IPS-20b (cell line): ENCODE data around the gene PLXNA1.
A peak's percentile ranks its signal among the peaks of the same experiment; 100 is the strongest.

Source experiments
- H3K27ac ChIP-seq: one replicate; pipeline ENCODE4 v1.5.1; 2013; ENCODE audit warnings: low read length
- H3K27me3 ChIP-seq: 2 replicates; pipeline ENCODE4 v1.6.1; 2013; ENCODE audit warnings: mild to moderate bottlenecking, low read length, inconsistent platforms; ENCODE audit not compliant: insufficient read depth
- H3K36me3 ChIP-seq: 2 replicates; pipeline ENCODE4 v1.6.1; 2013; ENCODE audit warnings: low read depth, mild to moderate bottlenecking, inconsistent platforms, low read length, moderate library complexity; ENCODE audit not compliant: insufficient read depth
- H3K4me1 ChIP-seq: 2 replicates; pipeline ENCODE4 v1.6.1; 2013; ENCODE audit warnings: mild to moderate bottlenecking, control low read depth, inconsistent platforms, low read length, moderate library complexity; ENCODE audit not compliant: insufficient read depth
- H3K4me3 ChIP-seq: 2 replicates; pipeline ENCODE4 v1.5.1; 2013; ENCODE audit warnings: mild to moderate bottlenecking, low read length, inconsistent platforms
- H3K9ac ChIP-seq: 2 replicates; pipeline ENCODE4 v1.6.1; 2013; ENCODE audit warnings: low read depth, mild to moderate bottlenecking, inconsistent platforms, low read length, moderate library complexity
- H3K9me3 ChIP-seq: 2 replicates; pipeline ENCODE4 v1.6.1; 2013; ENCODE audit warnings: mild to moderate bottlenecking, low read depth, low read length, inconsistent platforms; ENCODE audit not compliant: insufficient read depth

The PLXNA1 gene

DNA sequence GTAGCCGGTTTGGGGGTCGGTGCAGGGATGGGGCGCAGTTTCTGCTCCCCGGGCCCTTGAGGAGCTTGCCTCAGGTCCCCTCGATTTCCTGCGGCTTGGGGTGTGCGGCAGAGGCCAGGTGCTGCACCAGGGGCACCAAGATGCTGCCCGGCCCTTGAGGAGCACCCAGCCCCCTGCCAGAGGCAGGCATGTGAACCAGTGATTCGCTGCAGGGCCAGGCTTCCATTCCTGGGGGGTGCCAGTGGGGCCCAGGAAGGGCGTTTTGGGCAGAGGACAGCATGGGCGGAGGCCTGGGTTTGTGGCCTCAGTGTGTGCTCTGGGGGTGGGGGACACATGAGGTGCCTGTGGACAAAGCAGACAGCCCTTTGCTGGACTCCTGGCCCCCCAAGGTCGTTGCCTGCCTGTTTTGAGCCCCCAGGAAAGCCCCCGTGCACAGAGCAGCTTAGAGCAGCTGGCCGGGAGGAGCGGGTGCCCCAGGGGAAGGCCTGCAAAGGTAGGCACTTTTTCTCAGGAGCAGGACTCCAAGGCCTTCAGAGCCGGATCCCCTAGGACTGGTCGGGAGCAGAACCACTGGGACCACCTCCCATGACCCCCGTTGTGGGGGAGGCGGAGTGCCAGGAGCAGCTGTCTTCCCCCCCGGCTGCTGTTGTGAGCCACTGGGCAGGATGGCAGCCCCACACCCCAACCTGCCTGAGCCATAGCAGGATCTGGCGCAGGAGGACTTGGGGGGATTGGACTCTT, 1.6 kb downstream of the PLXNA1 start:
- H3K36me3 ChIP-seq: peaks cover 8% of the 10 kb centered on the region
- H3K9me3 ChIP-seq: no peaks in the 10 kb centered on the region
- peaks cover 25% of the 10 kb centered on the region for H3K27me3 ChIP-seq
- H3K27ac ChIP-seq: no peak overlapping the region
- peaks cover 3% of the 10 kb centered on the region; the same call in 1 of the 2 replicates for H3K4me1 ChIP-seq
- H3K9ac ChIP-seq: no peak overlapping the region; the same call in 1 of the 2 replicates
- H3K4me3 ChIP-seq: peak overlapping the region; percentile 64

DNA sequence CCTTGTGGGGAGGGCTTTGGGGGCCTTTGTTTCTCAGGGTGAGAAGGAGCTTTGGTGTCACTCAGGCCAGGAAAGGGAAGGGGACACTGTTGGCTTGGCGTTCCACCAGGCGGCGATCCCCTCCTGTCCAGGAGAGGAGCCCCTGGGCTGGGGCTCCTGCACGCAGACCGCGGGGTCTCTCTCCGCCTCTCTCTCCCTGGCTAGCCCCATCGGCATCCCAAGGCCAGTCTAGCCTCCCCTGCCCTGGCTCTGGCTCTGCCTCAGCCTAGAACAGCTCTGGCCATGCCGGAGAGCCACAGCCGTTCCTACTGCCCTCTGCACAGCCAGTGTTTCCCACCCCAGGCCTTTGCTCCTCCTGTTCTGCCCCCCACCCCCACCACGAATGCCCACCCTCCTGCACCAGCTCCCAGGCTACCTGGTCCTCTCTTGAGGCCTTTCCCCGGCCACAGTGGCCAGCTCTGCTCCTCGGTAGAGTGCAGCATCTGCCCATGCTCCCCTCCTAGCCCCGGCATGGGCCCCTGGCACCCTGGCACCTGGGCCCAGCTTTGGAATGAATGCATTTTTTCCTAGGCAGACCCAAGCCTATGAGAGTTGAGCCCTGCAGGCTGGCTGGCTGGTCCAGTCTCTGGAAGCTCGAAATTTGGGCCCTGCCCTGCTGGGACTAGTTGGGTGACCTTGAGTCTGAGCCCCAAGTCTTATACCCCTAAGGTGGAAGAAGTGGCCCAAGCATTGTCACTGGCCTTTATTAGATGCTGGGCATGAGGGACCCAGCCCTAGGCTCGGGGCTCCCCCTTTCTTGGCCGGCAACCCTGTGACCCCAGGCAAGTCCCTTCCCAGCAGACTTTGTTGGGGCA, 2.4 kb downstream of the PLXNA1 start:
- peaks cover 3% of the 10 kb centered on the region; the same call in 1 of the 2 replicates for H3K4me1 ChIP-seq
- H3K9ac ChIP-seq: no peak overlapping the region
- peaks cover 18% of the 10 kb centered on the region for H3K27me3 ChIP-seq
- no peak overlapping the region for H3K27ac ChIP-seq
- H3K4me3 ChIP-seq: no peak overlapping the region
- H3K36me3 ChIP-seq: peaks cover 16% of the 10 kb centered on the region
- H3K9me3 ChIP-seq: no peaks in the 10 kb centered on the region

DNA sequence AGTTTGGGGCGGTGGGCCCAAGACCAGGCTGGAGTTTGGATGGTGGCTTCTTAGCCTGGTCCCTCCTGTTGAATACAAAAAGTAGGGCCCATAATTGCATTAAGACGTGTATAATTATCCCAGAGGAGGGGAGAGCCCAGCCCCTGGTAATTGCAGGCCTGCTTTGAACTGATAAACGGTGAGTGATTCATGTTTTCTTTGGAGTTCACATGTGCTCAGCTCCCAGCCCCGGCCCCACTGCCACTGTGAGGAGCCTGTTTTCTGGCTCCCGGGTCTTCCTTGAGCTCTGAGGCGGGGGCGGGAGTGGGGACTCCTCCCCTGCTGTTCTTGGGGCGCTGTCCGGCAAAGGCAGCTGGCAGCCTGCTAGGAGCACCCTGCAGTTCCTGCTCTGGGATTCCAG, 3.1 kb downstream of the PLXNA1 start:
- Histone ChIP-seq H3K36me3 (peaks cover 16% of the 10 kb centered on the region), H3K9ac (no peak overlapping the region), H3K4me1 (peaks cover 3% of the 10 kb centered on the region; the same call in 1 of the 2 replicates), H3K27me3 (peaks cover 12% of the 10 kb centered on the region), H3K27ac (no peak overlapping the region), H3K9me3 (no peaks in the 10 kb centered on the region), H3K4me3 (no peak overlapping the region)

DNA sequence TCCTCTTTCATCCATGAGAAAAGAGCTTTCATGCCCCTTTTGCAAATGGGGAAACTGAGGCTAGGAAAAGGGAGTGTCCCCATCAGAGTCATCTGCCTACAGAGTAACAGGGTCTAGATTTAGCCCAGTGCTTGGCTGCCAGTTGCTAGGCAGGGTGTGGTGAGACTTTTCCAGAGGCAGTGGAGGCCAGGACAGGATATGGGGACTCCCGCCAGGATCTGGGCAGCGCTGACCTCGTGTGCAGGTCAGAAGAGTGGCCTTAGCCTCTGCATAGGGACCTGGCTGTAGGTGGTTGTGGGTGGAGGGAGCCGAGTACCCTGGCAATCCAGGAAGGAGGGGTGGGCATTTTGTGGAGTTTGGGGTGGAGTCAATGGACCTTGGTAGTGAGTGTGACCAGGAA, 4.2 kb downstream of the PLXNA1 start:
- Histone ChIP-seq H3K4me3 (no peak overlapping the region), H3K27ac (no peak overlapping the region), H3K4me1 (peaks cover 3% of the 10 kb centered on the region; the same call in 1 of the 2 replicates), H3K36me3 (peaks cover 20% of the 10 kb centered on the region), H3K27me3 (peaks cover 1% of the 10 kb centered on the region), H3K9ac (no peak overlapping the region), H3K9me3 (no peaks in the 10 kb centered on the region)

DNA sequence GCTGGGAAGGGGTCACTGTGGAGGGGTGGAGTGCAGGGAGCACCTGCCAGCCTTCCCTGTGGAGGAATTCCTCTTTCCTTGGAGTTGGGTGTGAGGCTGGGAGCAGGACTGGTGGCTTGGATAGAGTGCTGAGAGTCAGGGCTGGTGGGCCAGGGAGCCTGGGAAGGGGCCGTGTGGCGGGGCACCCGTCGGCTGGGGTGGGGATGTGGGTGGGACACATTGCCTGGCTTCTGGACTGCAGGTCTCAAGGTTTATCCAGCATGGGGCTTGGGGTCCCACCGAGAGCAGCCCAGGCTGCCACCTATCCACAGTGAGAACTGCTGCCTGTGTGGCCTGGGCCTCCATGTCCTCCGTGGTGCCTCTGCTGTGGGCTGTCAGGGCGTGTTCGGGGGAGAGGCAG, 4.7 kb downstream of the PLXNA1 start:
- no peak overlapping the region for H3K4me3 ChIP-seq
- H3K27me3 ChIP-seq: no peaks in the 10 kb centered on the region
- H3K9ac ChIP-seq: no peak overlapping the region
- H3K4me1 ChIP-seq: peaks cover 3% of the 10 kb centered on the region; the same call in 1 of the 2 replicates
- H3K27ac ChIP-seq: no peak overlapping the region
- H3K36me3 ChIP-seq: peaks cover 20% of the 10 kb centered on the region
- H3K9me3 ChIP-seq: no peaks in the 10 kb centered on the region

DNA sequence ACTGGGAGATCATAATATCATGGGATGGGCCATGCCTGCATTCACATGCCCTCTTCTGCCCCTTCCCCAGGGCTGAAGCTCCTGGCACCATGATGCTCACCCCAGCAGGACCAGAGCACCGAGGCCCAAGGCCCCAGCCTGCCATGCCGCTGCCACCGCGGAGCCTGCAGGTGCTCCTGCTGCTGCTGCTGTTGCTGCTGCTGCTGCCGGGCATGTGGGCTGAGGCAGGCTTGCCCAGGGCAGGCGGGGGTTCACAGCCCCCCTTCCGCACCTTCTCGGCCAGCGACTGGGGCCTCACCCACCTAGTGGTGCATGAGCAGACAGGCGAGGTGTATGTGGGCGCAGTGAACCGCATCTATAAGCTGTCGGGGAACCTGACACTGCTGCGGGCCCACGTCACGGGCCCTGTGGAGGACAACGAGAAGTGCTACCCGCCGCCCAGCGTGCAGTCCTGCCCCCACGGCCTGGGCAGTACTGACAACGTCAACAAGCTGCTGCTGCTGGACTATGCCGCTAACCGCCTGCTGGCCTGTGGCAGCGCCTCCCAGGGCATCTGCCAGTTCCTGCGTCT, 5.6 kb downstream of the PLXNA1 start:
- no peak overlapping the region for H3K4me3 ChIP-seq
- H3K4me1 ChIP-seq: peaks cover 3% of the 10 kb centered on the region; the same call in 1 of the 2 replicates
- H3K9me3 ChIP-seq: no peaks in the 10 kb centered on the region
- H3K9ac ChIP-seq: no peak overlapping the region
- peaks cover 20% of the 10 kb centered on the region for H3K36me3 ChIP-seq
- H3K27me3 ChIP-seq: no peaks in the 10 kb centered on the region
- H3K27ac ChIP-seq: no peak overlapping the region

DNA sequence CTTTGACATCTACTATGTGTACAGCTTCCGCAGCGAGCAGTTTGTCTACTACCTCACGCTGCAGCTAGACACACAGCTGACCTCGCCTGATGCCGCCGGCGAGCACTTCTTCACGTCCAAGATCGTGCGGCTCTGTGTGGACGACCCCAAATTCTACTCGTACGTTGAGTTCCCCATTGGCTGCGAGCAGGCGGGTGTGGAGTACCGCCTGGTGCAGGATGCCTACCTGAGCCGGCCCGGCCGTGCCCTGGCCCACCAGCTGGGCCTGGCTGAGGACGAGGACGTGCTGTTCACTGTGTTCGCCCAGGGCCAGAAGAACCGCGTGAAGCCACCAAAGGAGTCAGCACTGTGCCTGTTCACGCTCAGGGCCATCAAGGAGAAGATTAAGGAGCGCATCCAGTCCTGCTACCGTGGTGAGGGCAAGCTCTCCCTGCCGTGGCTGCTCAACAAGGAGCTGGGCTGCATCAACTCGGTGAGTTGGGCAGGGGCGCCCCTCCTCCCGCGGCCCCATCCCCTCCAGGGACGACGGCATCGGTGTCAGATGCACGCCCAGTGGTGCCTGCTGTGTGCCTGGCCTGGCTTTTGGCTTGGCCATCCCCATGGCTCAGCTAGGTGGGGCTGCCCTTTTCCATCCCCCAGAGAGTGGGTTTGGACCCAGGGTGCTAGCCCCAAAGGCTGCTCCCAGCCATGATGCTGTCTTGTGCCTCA, 6.6 kb downstream of the PLXNA1 start:
- H3K27me3 ChIP-seq: no peaks in the 10 kb centered on the region
- no peak overlapping the region for H3K4me3 ChIP-seq
- no peak overlapping the region for H3K9ac ChIP-seq
- H3K9me3 ChIP-seq: no peaks in the 10 kb centered on the region
- peaks cover 2% of the 10 kb centered on the region; the same call in 1 of the 2 replicates for H3K4me1 ChIP-seq
- H3K27ac ChIP-seq: no peak overlapping the region
- H3K36me3 ChIP-seq: peaks cover 20% of the 10 kb centered on the region

DNA sequence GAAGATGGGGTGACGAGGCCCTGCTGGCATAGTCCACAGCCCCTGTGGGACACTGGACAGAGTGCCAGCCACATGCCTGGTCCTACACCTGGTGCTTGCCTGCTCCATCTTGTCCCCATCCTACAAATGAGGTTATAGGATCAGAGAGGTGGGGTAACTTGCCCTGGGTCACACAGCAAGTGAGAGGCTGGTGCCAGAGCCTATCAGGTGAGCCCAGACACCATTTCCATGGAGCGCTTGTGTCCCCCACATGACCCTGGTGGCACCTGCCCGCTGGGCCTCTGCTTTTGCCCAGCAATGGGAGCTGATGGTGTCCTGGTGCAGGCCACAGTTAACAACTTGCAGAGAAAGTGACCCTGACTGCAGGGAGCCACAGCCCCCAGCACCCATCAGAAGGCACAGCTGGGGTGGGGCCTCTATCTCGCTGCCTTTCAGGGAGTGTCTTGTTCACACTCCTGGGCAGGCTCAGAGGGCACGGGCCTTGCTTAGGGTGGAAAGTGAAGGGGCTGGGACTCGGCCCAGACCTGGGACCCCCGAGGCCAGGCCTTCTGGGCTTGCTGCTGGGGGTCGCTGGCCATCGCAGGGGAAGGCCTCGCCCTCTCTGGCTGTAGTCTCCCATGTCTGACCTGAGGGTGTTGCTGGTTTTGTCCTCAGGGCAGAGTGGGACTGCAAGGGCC, 7.2 kb downstream of the PLXNA1 start:
- H3K9ac ChIP-seq: no peak overlapping the region
- H3K36me3 ChIP-seq: peaks cover 20% of the 10 kb centered on the region

DNA sequence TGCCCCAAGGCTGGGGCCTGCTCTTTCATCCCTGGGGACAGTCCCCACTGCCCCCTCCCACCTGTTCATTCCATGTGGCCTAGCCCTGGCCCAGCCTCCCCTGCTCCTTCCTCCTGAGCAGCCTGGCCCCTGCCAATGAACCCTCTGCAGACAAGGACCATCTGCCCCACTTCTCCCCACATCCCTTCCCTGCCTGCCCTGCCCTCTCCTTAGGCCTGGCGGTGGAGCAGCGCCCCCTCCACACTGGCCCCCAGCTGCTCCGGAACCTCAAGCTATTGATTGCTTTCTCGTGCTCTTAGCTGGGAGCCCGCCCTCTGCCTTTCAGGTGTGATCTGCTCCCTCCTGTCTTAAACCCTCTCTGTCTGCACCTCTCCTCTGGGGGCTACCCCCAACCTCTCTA, 8.0 kb downstream of the PLXNA1 start:
- H3K27ac ChIP-seq: no peak overlapping the region
- peaks cover 20% of the 10 kb centered on the region for H3K36me3 ChIP-seq
- no peak overlapping the region for H3K9ac ChIP-seq
- no peaks in the 10 kb centered on the region for H3K9me3 ChIP-seq
- H3K4me1 ChIP-seq: no peaks in the 10 kb centered on the region
- H3K27me3 ChIP-seq: no peaks in the 10 kb centered on the region
- no peak overlapping the region for H3K4me3 ChIP-seq

More for the DNA sequence above, 7.2 kb downstream of the PLXNA1 start:
- H3K4me3 ChIP-seq: no peak overlapping the region
- no peaks in the 10 kb centered on the region for H3K4me1 ChIP-seq
- no peaks in the 10 kb centered on the region for H3K9me3 ChIP-seq
- H3K27me3 ChIP-seq: no peaks in the 10 kb centered on the region
- no peak overlapping the region for H3K27ac ChIP-seq

DNA sequence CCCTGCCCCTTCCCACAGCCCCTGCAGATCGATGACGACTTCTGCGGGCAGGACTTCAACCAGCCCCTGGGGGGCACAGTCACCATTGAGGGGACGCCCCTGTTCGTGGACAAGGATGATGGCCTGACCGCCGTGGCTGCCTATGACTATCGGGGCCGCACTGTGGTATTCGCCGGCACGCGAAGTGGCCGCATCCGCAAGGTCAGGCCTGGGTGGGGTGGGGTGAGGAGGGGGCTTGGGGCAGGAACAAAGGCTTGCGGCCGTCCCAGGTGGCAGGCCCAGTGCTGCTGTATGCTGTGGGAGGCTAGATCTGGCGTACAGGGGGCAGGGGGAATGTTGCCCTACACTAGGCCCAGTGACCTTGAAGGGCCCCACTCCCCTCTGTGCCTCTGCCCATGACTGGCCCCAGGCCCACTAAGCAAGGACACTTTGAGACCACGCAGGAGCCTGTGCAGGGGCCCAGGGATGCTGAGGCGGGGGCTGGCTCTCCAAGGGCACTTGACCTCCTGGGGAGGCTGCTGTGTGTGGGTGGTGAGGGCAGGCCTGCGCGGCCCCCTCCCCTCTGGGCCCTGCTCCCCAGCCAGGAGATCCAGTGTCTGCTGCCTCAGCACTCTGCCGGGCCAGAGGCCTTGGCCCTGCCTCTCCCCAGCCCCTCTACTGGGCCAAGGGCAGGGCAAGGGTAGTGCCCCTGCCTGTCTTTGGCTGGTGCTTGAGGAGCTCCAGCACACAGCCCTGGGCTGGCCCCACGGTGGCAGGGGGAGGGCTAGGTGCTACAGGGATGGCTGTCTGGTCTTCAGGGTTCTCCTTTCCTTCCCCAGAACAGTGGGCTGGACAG, 8.7 kb downstream of the PLXNA1 start:
- no peaks in the 10 kb centered on the region for H3K9me3 ChIP-seq
- no peak overlapping the region for H3K9ac ChIP-seq
- H3K4me3 ChIP-seq: no peak overlapping the region
- H3K36me3 ChIP-seq: peaks cover 24% of the 10 kb centered on the region
- H3K27ac ChIP-seq: no peak overlapping the region
- no peaks in the 10 kb centered on the region for H3K4me1 ChIP-seq
- no peaks in the 10 kb centered on the region for H3K27me3 ChIP-seq
